Peyer's patch (tissue), 4 donors: ENCODE data around the gene TNFAIP8L1. TPM values are rescaled to one million over a fixed set of nuclear protein-coding genes. Genes with fewer than 3 reads are reported as not detected.

Experiments used
- DNase-seq, 3 donors: peaks; one replicate each; pipeline ENCODE4 v3.0.0-alpha.2; 2017 to 2019
- H3K27ac ChIP-seq, 4 donors: fragments of 200-600 bp; sonication (generic); one replicate each; pipeline ENCODE4 v1.5.1; 2016 to 2019
- H3K27me3 ChIP-seq, 2 donors: fragments of 200-600 bp; sonication (generic); one replicate each; pipeline ENCODE4 v1.5.1; 2019
- H3K36me3 ChIP-seq, 3 donors: fragments of 200-600 bp; sonication (generic); one replicate each; pipeline ENCODE4 v1.5.1; 2016 to 2019
- H3K4me1 ChIP-seq, 4 donors: fragments of 200-600 bp; sonication (generic); one replicate each; pipeline ENCODE4 v1.5.1; 2016 to 2019
- H3K4me3 ChIP-seq, 4 donors: fragments of 200-600 bp; sonication (generic); 1 replicate in 3 of 4; 2 replicates in 1 of 4; pipeline ENCODE4 v1.5.1; 2016 to 2019; ENCODE audit warnings: mild to moderate bottlenecking in 1 of 4
- H3K9me3 ChIP-seq, 4 donors: fragments of 200-600 bp; sonication (generic); one replicate each; pipeline ENCODE4 v1.5.1; 2016 to 2019; ENCODE audit warnings: mild to moderate bottlenecking in 1 of 4
- CTCF ChIP-seq, 6 experiments: fragments of 450-650 bp in 4 of 6; fragments of 200-600 bp in 2 of 6; sonication (generic) in 1 of 6; IDR thresholded peaks; one replicate each; pipeline ENCODE4 v1.5.1; 2017 to 2019; ENCODE audit warnings: antibody characterized with exemption in 6 of 6, mild to moderate bottlenecking in 3 of 6, moderate library complexity in 1 of 6
- POLR2A ChIP-seq, 2 donors: fragments of 450-650 bp; IDR thresholded peaks; one replicate each; pipeline ENCODE4 v1.5.1; 2017; ENCODE audit warnings: antibody characterized with exemption in 2 of 2, mild to moderate bottlenecking in 2 of 2, moderate library complexity in 2 of 2
- total RNA-seq, 4 donors: library from RNA; depleted of rRNA; stranded (reverse); fragments of >200 nt; gene quantifications; one replicate each; pipeline ENCODE4 v1.1.0, GENCODE V29; 2016

TNFAIP8L1 gene
- total RNA-seq, 4 donors from 2014 or later = 7.0 to 16.5 (median 11.0) TPM

GRCh38 chr19:4602915-4603314, 36.4 kb upstream of the TNFAIP8L1 start:
- no peak for DNase-seq
- Histone ChIP-seq H3K4me1 (peaks cover 0 to 10% (median 0%) of the 10 kb centered on the region in 4 donors), H3K9me3 (no peaks in the 10 kb centered on the region), H3K27ac (no peak overlapping the region), H3K36me3 (no peaks in the 10 kb centered on the region), H3K27me3 (peaks cover 0 to 13% of the 10 kb centered on the region in 2 donors), H3K4me3 (no peak overlapping the region)
- TF ChIP-seq POLR2A (IDR thresholded peaks at IDR 0.05) (no peak), CTCF (IDR thresholded peaks at IDR 0.05) (no peak)

- Histone ChIP-seq H3K36me3 (no peaks in the 10 kb centered on the region), H3K27me3 (no peaks in the 10 kb centered on the region), H3K4me3 (no peak overlapping the region), H3K9me3 (no peaks in the 10 kb centered on the region), H3K4me1 (no peaks in the 10 kb centered on the region), H3K27ac (no peak overlapping the region)
- TF ChIP-seq POLR2A (IDR thresholded peaks at IDR 0.05) = no peak
- no peak for TF ChIP-seq CTCF (IDR thresholded peaks at IDR 0.05)
- DNase-seq = no peak
These were observed 34.4 kb upstream of the TNFAIP8L1 start for GRCh38 chr19:4604912-4605311.

- Histone ChIP-seq H3K4me3 (no peak overlapping the region), H3K36me3 (no peaks in the 10 kb centered on the region), H3K4me1 (no peaks in the 10 kb centered on the region), H3K27ac (no peak overlapping the region), H3K9me3 (no peaks in the 10 kb centered on the region), H3K27me3 (no peaks in the 10 kb centered on the region)
- no peak for DNase-seq
- TF ChIP-seq POLR2A (IDR thresholded peaks at IDR 0.05) (no peak), CTCF (IDR thresholded peaks at IDR 0.05) (no peak)
These were observed 33.1 kb upstream of the TNFAIP8L1 start for GRCh38 chr19:4606181-4606580.

GRCh38 chr19:4606921-4607678, 32.2 kb upstream of the TNFAIP8L1 start:
- no peak for DNase-seq

GRCh38 chr19:4609878-4610511, 29.3 kb upstream of the TNFAIP8L1 start:
- no peak for DNase-seq
- Histone ChIP-seq H3K27ac (no peak overlapping the region), H3K36me3 (no peaks in the 10 kb centered on the region), H3K4me3 (no peak overlapping the region), H3K9me3 (no peaks in the 10 kb centered on the region), H3K27me3 (no peaks in the 10 kb centered on the region), H3K4me1 (no peaks in the 10 kb centered on the region)
- TF ChIP-seq CTCF (IDR thresholded peaks at IDR 0.05) (no peak), POLR2A (IDR thresholded peaks at IDR 0.05) (no peak)

More at GRCh38 chr19:4606921-4607678, 32.2 kb upstream of the TNFAIP8L1 start:
- no peak overlapping the region for H3K4me3 ChIP-seq
- H3K27me3 ChIP-seq = no peaks in the 10 kb centered on the region
- H3K27ac ChIP-seq = no peak overlapping the region
- H3K4me1 ChIP-seq = no peaks in the 10 kb centered on the region
- H3K36me3 ChIP-seq = no peaks in the 10 kb centered on the region
- H3K9me3 ChIP-seq = no peaks in the 10 kb centered on the region
- TF ChIP-seq CTCF (IDR thresholded peaks at IDR 0.05) (no peak), POLR2A (IDR thresholded peaks at IDR 0.05) (no peak)
